Measurements from ENCODE around the gene HMBS.

Gene HMBS

DNA sequence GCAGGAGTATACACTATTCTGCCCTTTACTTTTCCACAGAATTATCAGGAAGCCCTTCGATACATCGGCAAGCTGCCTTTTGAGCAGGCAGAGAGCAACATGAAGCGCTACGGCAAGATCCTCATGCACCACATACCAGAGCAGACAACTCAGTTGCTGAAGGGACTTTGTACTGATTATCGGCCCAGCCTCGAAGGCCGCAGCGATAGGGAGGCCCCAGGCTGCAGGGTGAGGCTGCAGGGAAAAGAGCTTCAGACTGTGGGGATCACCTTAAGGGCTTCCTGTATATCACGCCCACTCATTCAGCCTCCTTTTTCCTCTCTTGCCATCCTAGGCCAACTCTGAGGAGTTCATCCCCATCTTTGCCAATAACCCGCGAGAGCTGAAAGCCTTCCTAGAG lies 6.8 kb upstream of the HMBS start:
- no peak for DNase-seq

DNA sequence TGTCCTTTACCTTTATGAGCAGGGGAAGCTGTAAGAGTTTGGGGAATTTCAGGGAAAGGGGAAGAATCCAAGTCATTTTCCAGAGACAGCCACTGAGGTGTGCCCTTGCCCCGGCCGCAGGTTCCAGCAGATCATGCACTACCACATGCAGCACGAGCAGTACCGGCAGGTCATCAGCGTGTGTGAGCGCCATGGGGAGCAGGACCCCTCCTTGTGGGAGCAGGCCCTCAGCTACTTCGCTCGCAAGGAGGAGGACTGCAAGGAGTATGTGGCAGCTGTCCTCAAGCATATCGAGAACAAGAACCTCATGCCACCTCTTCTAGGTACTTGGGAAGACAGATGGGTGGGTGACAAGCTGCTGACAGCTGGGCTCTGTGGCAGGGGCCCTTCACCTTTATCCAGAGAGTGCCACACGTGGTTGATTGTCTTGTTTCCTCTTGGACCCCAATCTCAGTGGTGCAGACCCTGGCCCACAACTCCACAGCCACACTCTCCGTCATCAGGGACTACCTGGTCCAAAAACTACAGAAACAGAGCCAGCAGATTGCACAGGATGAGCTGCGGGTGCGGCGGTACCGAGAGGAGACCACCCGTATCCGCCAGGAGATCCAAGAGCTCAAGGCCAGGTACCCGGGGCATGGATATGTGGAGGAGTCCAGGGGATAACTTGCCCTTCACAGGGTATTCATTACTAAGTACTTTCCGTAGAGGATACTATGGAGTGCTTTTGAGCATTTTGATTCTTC lies 5.8 kb upstream of the HMBS start:
- no peak for DNase-seq

DNA sequence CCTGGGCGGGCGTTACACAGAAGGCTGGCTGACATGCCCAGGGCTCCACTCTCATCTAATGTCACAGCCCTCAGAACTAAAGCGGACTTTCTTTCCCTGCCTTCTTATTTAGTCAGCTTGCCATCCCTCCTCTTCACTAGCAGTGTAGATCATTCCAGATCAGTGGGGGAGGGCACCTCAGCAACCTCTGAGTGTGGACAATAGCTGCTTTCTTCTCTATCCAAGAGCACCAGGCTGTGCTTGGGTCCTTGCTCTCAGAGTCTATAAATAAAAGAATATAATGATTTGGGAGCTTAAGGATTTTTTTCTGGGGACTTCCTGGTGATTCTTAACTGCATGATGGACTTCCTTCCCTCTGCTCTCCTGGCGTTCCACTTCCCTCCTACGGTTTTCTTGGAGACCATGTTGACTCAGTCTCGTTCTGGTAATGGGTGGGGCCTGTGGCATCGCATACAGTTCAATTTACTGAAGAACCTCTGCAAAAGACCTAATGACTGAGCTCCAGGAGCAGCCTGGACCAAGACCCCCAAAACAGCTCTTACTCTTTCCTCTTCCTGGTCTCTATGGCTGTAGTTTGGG lies 2.9 kb upstream of the HMBS start:
- DNase-seq, result no peak

DNA sequence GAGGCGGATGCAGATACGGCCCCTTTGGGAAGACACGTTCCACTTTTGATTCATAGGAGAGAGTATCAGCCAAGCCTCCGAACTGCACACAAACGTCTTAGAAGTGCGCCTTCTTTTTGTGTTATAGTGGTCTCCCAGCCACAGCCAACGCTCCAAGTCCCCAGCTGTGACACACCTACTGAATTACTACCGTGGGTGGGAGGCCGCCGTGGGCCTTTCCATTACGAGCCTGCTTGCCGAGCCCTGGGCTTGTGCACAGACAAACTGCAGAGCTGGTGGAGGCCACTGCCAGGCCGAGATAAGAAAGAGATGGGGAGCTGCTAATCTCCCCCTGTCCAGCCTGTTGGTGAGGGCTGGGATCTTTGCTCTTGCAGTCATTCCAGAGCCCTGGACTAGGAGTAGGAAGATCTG lies 761 bp downstream of the HMBS start:
- DNase-seq, result no peak

DNA sequence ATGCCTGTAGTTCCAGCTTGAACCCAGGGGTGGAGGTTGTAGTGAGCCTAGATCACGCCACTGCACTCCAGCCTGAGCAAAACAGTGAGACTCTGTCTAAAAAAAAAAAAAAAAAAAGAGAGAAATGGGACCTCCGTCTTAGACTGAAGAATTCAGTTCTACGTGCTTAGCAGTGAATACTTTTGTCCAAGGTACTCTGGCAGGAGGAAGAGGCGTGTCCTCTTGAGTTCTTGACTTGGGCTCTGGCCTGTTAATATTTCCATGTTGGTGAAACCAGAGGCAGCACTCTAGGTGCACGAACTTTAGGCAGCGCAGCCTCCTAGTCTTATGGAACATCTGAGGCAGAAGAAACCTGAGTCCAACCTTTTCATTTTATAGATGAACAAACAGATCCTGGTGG lies 2.4 kb downstream of the HMBS start:
- no peak for DNase-seq

DNA sequence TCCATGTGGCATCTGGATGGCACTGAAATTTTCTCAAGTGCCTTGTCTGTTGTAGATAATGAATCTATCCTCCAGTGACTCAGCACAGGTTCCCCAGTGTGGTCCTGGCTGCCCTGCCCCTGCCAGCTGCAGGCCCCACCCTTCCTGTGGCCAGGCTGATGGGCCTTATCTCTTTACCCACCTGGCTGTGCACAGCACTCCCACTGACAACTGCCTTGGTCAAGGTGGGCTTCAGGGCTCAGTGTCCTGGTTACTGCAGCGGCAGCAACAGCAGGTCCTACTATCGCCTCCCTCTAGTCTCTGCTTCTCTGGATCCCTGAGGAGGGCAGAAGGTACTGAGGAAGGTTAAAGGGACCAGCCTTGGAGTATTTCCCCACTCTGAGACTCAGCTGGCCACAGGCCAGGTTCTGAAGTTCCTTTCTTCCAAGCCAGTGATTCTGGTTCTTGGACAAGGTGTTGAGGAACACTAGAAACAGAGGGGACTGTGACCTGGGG lies 3.1 kb downstream of the HMBS start:
- no peak for DNase-seq

DNA sequence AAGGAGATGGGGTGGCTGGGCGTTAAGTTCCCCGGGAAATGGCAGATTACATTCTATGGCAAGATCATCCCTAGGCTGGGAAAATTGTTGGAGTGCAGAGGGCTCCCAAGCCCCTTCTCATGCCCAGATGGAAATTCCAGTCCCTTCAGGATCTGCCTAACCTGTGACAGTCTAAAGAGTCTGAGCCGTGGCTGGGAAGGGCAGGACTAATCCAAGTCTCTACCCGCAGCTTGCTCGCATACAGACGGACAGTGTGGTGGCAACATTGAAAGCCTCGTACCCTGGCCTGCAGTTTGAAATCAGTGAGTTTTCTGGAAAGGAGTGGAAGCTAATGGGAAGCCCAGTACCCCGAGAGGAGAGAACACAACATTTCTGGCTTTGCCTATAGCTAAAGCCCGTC lies 3.7 kb downstream of the HMBS start:
- no peak for DNase-seq

DNA sequence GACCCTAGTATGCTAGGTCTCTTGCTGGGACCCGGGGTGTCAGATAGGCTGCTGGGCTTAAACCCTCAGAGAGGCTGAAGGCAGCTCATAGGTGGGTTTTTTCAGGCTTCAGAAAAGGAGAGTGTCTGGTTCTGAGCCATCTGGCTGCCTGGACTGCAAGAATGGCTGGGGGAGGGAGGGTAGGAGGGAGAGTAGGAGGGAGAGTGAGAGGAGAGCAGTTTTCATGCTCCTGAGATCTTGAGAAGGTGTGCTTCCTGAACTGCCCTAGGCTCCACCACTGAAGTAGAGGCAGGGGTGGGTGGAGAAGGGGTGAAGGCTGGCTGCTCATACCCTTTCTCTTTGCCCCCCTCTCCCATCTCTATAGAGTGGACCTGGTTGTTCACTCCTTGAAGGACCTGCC lies 4.6 kb downstream of the HMBS start:
- DNase-seq, result no peak

DNA sequence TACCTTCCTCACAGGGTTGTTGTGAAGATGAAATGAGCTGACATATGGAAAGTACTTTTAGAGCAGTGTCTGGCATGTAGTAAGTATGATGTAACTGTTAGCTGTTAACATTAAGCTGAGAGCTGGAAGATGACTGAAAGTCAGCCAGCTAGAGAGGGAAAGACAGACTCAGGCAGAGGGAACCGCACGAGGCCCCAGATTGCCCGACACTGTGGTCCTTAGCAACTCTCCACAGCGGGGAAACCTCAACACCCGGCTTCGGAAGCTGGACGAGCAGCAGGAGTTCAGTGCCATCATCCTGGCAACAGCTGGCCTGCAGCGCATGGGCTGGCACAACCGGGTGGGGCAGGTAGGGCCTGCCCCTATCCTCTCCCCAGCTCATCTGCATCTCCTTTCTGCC lies 6.5 kb downstream of the HMBS start:
- no peak for DNase-seq

DNA sequence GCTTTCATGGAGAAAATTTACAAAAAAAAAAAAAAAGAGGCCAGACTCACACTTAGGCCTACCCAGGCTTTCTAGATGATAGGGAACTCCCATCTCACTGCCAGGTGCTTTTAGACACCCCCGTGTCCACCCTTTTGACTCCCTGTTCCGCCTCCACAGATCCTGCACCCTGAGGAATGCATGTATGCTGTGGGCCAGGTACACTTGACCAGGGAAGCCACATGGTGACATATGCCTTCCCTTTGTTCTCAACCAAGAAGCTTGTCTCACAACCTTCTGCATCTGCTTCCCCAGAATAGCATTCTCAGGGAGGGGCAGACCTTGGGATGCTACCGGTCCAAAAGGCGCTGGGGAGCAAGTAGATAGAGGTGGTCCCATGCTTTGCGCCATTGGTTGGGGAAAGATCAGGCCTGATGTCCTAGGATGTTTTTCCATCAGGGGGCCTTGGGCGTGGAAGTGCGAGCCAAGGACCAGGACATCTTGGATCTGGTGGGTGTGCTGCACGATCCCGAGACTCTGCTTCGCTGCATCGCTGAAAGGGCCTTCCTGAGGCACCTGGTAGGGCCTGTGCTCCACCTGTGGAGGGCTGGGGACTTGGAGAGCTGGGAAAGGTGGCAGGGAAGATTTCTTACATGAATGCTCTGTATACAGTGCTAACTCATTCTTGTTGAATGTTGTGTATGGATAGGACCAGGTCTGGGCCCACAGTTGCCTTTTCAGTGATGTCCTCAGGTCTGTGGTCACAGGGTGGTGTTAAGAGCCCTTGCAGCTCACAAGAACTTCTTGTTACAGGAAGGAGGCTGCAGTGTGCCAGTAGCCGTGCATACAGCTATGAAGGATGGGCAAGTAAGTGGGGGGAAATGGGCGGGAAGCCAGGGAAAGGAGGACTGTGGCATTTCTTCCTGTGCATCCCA lies 7.5 kb downstream of the HMBS start:
- no peak for DNase-seq

DNA sequence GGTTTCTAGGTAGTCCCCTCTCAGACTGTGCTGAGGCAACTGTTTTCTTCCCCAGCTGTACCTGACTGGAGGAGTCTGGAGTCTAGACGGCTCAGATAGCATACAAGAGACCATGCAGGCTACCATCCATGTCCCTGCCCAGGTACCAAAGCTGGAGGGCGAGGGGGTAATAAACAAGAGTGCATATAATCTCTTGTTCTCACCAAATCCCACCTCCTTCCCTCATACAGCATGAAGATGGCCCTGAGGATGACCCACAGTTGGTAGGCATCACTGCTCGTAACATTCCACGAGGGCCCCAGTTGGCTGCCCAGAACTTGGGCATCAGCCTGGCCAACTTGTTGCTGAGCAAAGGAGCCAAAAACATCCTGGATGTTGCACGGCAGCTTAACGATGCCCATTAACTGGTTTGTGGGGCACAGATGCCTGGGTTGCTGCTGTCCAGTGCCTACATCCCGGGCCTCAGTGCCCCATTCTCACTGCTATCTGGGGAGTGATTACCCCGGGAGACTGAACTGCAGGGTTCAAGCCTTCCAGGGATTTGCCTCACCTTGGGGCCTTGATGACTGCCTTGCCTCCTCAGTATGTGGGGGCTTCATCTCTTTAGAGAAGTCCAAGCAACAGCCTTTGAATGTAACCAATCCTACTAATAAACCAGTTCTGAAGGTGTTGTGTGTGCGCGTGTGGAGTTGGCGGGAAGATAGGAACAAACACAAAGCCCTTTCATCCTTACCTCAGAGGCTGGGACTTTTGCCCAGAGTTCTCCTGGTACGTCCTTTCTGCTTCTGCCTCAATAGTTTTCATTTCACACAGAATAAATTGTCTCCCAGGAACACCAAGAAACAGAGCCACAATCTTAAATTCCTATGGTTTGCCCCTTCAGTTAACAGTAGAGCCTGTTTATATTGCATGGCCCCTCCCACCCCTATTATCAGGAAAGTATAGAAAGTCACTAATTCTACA lies 8.5 kb downstream of the HMBS start:
- no peak for DNase-seq

DNA sequence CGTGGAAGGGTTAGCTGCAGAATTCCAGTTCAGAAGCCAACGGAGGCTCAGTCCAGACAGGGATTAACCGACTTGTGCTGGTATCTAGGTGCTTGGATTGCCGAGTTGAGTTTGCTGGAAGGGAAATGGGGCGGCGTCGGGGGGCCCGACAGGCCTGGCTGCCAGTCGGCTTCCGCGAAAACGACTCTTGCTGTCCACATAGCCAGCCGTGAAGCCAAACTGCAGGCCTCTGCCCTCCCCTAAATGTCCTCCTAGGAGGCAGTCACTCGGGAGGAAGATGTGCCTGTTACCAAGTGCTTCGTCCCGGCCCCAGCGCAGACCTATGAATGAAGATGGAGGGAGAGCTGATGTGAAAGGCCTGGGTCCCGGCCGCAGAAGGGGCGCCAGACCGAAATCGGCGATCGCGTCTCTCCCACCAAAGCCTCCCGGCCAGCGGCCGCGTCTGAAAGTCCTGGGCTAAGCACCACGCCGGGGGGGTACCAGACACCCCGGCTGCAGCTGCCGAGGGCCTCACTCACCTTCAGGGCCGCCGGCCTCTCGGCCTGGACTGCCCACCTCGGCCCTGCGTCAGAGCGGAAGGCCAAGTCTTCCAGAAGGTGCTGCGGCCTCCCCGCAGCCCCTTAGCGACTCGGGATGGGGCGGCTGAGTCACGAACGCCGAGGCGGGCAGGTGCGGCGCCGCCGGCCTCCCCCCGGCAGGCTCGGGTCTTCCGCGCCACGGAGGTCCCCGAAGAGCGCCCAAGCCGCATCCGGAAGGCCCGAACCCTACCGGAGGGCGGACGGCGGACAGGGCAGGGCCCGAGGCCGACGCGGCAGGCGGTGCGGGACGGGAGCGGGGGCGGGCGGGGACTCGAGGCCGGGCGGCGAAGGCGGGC lies 9.5 kb downstream of the HMBS start:
- DNase-seq, result no peak

DNA sequence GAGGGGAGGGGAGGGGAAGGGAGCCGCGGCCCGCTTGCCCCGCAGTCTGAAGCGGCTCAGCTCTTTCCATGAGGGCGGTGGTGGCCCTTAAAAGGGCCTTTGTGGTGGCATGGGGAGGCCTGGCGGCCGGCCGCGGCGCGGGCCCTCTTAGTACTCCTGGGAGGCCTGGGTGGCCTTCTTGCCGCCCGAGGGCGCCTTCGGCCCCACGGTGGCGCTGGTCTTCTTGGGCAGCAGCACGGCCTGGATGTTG lies 10.1 kb downstream of the HMBS start:
- peak in 1 of 2 experiments; percentile 8 for DNase-seq

DNA sequence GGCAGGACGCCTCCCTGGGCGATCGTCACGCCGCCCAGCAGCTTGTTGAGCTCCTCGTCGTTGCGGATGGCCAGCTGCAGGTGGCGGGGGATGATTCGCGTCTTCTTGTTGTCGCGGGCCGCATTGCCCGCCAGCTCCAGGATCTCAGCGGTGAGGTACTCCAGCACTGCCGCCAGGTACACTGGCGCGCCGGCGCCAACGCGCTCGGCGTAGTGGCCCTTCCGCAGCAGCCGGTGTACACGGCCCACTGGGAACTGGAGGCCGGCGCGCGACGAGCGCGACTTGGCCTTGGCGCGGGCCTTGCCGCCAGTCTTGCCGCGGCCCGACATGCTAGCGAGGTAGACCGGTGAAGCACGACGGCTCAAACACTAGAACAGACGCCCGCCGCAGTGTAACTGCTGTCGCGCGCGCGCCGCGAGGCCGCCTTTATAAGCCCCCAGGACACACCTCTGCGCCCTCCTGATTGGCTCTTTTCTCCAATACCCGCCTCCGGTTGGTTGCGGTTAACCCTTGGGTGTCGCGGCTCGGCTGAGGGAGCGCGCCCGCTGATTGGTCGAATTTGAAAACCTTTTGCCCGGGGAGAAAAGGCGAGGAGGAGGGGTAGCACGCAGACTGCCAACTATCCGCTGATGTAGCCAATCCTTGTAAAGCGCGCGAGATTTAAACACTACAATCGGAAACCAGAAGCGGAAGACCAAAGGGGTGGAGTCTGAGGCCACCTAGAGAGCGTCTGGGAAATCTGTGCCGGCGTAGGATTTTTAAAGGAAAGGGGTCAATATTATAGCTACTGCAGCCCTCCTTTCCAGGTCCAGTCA lies 10.6 kb downstream of the HMBS start:
- peak; percentile 98 to 99 for DNase-seq

DNA sequence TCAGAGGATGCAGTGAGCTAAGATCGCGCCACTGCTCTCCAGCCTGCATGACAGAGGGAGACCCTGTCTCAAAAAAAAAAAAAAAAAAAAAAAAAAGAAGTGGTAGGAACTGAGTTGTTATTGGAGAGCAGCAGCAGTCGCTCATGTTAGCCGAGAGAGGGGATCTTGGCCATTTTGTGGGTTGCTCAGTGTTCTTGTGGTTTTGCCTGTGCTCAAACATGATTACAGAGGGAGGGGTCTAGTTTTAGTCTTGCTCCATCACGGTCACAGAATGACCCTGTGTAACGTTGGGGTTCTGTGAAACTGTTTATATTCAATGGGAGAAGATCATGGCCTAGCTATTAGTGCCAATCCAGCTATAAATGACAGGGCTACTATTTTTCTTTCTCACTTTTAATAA lies 15.0 kb downstream of the HMBS start:
- no peak for DNase-seq

DNA sequence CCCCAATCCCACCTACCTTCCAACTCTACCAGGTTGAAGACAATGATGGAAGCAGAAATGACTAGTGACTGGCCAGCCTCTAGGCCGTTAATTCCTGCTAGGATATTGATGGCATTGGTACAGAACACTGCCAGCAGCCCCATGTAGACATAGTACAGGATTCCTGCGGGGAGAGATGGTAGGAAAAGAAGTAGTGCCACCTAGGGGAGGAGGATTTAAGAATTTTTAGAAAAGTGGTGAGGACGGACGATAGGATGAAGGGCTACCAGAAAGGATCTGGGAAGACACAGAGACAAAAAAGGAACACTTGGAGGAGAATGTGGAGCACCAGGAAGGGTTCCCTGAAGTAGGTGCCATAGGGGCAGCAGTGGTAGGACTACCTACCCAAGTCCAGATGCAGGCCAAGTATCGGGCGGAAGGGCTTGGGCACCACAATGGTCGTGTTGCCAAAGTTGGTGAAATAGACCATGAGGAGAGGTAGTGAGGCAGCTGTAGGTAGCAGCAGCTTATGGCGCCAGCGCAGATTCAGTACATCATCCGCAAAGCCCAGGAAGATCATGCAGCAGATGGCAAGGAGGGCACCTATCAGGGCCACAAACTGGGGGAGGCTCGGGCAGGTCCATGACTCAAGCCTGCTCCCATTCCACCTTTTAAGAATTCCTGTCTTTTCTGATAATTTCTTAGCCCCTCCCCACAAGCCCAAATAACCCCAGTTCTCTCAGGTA lies 15.7 kb downstream of the HMBS start:
- no peak for DNase-seq

DNA sequence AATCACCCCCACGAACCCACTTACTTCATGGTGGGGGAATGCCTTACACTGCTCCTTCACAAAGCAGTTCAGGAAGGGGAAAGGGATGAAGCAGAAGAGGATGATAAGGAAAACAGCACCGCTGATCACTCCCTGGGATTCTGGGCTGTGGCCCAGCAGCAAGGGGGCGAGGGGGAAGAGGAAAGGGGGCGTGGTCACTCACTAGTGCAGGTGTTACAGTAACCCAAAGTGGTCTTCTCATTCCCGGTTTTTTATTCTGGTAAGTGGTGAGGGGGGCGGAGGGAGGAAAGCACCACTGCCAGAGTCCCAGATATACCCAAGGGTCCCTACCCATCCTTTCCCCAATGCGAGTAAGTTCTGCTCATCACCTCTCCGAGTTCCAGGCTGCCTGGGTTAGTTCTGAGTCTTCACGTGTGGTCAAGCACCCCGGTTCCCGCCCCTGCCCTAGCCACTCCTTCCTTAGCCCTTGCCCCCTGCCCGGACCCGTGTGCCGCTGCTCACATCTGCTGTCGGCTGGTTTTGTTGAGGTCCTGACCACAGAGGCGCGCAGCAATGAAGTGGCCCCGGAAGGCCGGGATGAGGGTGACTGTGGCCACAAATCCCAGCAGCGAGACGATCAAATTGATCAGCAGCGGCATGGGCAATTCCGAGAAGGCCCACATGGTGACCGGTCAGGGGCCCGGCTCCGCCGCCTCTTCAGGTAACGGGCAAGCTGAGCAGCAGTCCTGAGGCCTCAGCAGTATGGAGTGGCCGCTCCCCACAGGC lies 16.5 kb downstream of the HMBS start:
- DNase-seq, result no peak

DNA sequence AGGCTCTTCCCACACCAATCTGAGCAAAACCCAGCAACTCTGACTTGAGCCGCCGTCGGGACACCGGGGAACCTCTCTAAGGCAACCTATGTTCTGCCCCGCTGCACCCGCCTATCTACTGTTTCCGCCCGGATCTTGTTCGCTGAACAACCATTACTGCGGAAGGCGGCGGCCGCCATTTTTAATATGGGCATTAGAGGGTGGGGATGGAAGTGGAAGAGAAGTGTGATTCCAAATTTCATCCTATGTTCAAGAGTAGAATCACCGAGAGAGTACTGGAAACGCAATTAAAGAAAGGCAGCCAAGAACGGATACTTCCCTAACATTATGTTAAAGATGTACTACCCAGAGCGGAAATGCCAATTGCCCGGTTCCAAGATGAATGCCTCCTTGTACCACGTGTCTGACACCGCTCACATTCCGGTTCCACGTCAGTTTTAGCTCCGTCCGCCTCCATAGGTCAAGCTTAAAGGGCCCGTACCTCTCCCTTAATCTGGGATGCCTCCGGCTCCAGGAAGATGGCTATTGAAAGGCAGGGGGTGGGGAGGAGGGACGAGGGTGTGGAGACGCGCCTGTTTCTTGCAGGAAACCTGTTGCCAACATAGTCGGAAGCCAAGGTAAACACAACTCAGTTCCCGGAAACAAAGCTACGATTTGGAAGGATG lies 17.2 kb downstream of the HMBS start, which contains the start of gene DPAGT1:
TSS of gene DPAGT1 (minus strand) at position 95 of the 665 bp plus-strand sequence. CDS start 198 bp downstream, outside the sequence.
- peak; percentile 69 to 90 for DNase-seq
